Measurements from ENCODE around the gene KMT5C. TPM values are rescaled to one million over a fixed set of nuclear protein-coding genes. Genes with fewer than 3 reads are reported as not detected.
A peak's percentile ranks its signal among the peaks of the same experiment; 100 is the strongest.

KMT5C gene
- total and polyA plus RNA-seq, 2 experiments from 2014 or later = 14.2 to 34.3 TPM

GRCh38 chr19:55324662-55325061 is 15.0 kb upstream of the KMT5C start:
- Histone ChIP-seq H3K9me2 (ENCODE audit: insufficient read depth) (no peaks in the 10 kb centered on the region), H3K79me2 (replicated peaks; ENCODE audit: insufficient read depth) (no peaks in the 10 kb centered on the region), H2AFZ (0 out of 2 replicates have a peak overlapping the region, but pooled peaks have one; percentile 32), H3K4me1 (ENCODE audit: insufficient read depth) (peaks cover 5% of the 10 kb centered on the region; the same call in 1 of the 2 replicates), H3F3A (replicated peaks; ENCODE audit: low read depth) (0 out of 2 replicates have a peak, but pooled peaks cover 4% of the 10 kb centered on the region), H3K4me2 (no peak overlapping the region), H3K27me3 (ENCODE audit: insufficient read depth) (no peaks in the 10 kb centered on the region), H3K4me3 (no peak overlapping the region), H3K27ac (ENCODE audit: low read depth) (no peak overlapping the region), H4K20me1 (replicated peaks; ENCODE audit: insufficient read depth) (no peaks in the 10 kb centered on the region), H3K36me3 (ENCODE audit: insufficient read depth) (no peaks in the 10 kb centered on the region)
- peaks cover 15% of the 10 kb centered on the region for H3K4me1 Mint-ChIP-seq
- no peaks in the 10 kb centered on the region for H3K36me3 Mint-ChIP-seq (ENCODE audit: low read depth)
- TF ChIP-seq ZNF331 (CRISPR knock-in tag; IDR thresholded peaks at IDR 0.05; ENCODE audit: low read depth) (no peak), REST (IDR thresholded peaks at IDR 0.05; ENCODE audit: unreplicated experiment) (no peak), ZNF114 (CRISPR knock-in tag; IDR thresholded peaks at IDR 0.05) (no peak), EZH2 (IDR thresholded peaks at IDR 0.05; ENCODE audit: low read depth, unreplicated experiment) (no peak), JUNB (IDR thresholded peaks at IDR 0.05; ENCODE audit: unreplicated experiment) (no peak), NANOG (IDR thresholded peaks at IDR 0.05; ENCODE audit: borderline replicate concordance) (no peak), STAT1 (IDR thresholded peaks at IDR 0.05; ENCODE audit: unreplicated experiment) (no peak)
- TF ChIP-seq, protein P1, sequence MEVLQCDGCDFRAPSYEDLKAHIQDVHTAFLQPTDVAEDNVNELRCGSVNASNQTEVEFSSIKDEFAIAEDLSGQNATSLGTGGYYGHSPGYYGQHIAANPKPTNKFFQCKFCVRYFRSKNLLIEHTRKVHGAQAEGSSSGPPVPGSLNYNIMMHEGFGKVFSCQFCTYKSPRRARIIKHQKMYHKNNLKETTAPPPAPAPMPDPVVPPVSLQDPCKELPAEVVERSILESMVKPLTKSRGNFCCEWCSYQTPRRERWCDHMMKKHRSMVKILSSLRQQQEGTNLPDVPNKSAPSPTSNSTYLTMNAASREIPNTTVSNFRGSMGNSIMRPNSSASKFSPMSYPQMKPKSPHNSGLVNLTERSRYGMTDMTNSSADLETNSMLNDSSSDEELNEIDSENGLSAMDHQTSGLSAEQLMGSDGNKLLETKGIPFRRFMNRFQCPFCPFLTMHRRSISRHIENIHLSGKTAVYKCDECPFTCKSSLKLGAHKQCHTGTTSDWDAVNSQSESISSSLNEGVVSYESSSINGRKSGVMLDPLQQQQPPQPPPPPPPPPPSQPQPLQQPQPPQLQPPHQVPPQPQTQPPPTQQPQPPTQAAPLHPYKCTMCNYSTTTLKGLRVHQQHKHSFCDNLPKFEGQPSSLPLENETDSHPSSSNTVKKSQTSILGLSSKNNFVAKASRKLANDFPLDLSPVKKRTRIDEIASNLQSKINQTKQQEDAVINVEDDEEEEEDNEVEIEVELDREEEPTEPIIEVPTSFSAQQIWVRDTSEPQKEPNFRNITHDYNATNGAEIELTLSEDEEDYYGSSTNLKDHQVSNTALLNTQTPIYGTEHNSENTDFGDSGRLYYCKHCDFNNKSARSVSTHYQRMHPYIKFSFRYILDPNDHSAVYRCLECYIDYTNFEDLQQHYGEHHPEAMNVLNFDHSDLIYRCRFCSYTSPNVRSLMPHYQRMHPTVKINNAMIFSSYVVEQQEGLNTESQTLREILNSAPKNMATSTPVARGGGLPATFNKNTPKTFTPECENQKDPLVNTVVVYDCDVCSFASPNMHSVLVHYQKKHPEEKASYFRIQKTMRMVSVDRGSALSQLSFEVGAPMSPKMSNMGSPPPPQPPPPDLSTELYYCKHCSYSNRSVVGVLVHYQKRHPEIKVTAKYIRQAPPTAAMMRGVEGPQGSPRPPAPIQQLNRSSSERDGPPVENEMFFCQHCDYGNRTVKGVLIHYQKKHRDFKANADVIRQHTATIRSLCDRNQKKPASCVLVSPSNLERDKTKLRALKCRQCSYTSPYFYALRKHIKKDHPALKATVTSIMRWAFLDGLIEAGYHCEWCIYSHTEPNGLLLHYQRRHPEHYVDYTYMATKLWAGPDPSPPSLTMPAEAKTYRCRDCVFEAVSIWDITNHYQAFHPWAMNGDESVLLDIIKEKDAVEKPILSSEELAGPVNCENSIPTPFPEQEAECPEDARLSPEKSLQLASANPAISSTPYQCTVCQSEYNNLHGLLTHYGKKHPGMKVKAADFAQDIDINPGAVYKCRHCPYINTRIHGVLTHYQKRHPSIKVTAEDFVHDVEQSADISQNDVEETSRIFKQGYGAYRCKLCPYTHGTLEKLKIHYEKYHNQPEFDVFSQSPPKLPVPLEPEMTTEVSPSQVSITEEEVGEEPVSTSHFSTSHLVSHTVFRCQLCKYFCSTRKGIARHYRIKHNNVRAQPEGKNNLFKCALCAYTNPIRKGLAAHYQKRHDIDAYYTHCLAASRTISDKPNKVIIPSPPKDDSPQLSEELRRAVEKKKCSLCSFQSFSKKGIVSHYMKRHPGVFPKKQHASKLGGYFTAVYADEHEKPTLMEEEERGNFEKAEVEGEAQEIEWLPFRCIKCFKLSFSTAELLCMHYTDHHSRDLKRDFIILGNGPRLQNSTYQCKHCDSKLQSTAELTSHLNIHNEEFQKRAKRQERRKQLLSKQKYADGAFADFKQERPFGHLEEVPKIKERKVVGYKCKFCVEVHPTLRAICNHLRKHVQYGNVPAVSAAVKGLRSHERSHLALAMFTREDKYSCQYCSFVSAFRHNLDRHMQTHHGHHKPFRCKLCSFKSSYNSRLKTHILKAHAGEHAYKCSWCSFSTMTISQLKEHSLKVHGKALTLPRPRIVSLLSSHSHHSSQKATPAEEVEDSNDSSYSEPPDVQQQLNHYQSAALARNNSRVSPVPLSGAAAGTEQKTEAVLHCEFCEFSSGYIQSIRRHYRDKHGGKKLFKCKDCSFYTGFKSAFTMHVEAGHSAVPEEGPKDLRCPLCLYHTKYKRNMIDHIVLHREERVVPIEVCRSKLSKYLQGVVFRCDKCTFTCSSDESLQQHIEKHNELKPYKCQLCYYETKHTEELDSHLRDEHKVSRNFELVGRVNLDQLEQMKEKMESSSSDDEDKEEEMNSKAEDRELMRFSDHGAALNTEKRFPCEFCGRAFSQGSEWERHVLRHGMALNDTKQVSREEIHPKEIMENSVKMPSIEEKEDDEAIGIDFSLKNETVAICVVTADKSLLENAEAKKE (CRISPR knock-in tag; IDR thresholded peaks at IDR 0.05) = no peak
- no peak overlapping the region for H3K4me3 Mint-ChIP-seq
- no peak for ATAC-seq
- DNase-seq (ENCODE audit: low spot score) = no peak
- peaks cover 14% of the 10 kb centered on the region for H3K27me3 Mint-ChIP-seq (ENCODE audit: insufficient read depth, low read depth, poor library complexity)
- H3K9me3 Mint-ChIP-seq = no peaks in the 10 kb centered on the region; the same call in 2 of the 3 replicates
- H3K27ac Mint-ChIP-seq = no peak overlapping the region; the same call in 1 of the 2 replicates

Data from GM23338 (cell line).